ENCODE measurements around the gene AKT1S1. TPM values are rescaled to one million over a fixed set of nuclear protein-coding genes. Genes with fewer than 3 reads are reported as not detected.

Gene AKT1S1
- polyA plus RNA-seq, 1 experiment, result 42.0 TPM

GRCh38 chr19:49838885-49839588, 38.1 kb downstream of the AKT1S1 start:
- Histone ChIP-seq H3K36me3 (ENCODE audit: control insufficient read depth, insufficient read depth, low read length) (peaks cover 30% of the 10 kb centered on the region), H3K4me3 (ENCODE audit: low read depth, low read length) (no peak overlapping the region), H3K27me3 (ENCODE audit: control insufficient read depth, insufficient read depth, low read length) (no peaks in the 10 kb centered on the region)
- ChIA-PET CTCF (no interaction called here), POLR2A (no interaction called here)
- no peak for TF ChIP-seq CTCF (IDR thresholded peaks at IDR 0.05; ENCODE audit: insufficient read depth, low read depth, low read length)
- no peak for DNase-seq (ENCODE audit: low read depth)

GRCh38 chr19:49837425-49837824, 39.7 kb downstream of the AKT1S1 start:
- TF ChIP-seq CTCF (IDR thresholded peaks at IDR 0.05; ENCODE audit: insufficient read depth, low read depth, low read length), result no peak
- Histone ChIP-seq H3K4me3 (ENCODE audit: low read depth, low read length) (no peak overlapping the region), H3K27me3 (ENCODE audit: control insufficient read depth, insufficient read depth, low read length) (no peaks in the 10 kb centered on the region), H3K36me3 (ENCODE audit: control insufficient read depth, insufficient read depth, low read length) (peaks cover 34% of the 10 kb centered on the region)
- ChIA-PET POLR2A (no interaction called here), CTCF (no interaction called here)
- DNase-seq (ENCODE audit: low read depth), result no peak

- TF ChIP-seq CTCF (IDR thresholded peaks at IDR 0.05; ENCODE audit: insufficient read depth, low read depth, low read length), result no peak
- Histone ChIP-seq H3K4me3 (ENCODE audit: low read depth, low read length) (no peak overlapping the region), H3K27me3 (ENCODE audit: control insufficient read depth, insufficient read depth, low read length) (no peaks in the 10 kb centered on the region), H3K36me3 (ENCODE audit: control insufficient read depth, insufficient read depth, low read length) (peaks cover 39% of the 10 kb centered on the region)
- ChIA-PET CTCF (no interaction called here), POLR2A (no interaction called here)
- DNase-seq (ENCODE audit: low read depth), result no peak
Measured at GRCh38 chr19:49837009-49837310, 40.2 kb downstream of the AKT1S1 start.

GRCh38 chr19:49836176-49837008, 40.8 kb downstream of the AKT1S1 start:
- ChIA-PET CTCF (no interaction called here), POLR2A (no interaction called here)
- H3K27me3 ChIP-seq (ENCODE audit: control insufficient read depth, insufficient read depth, low read length), result no peaks in the 10 kb centered on the region
- no peak overlapping the region for H3K4me3 ChIP-seq (ENCODE audit: low read depth, low read length)
- H3K36me3 ChIP-seq (ENCODE audit: control insufficient read depth, insufficient read depth, low read length), result peaks cover 43% of the 10 kb centered on the region
- no peak for DNase-seq (ENCODE audit: low read depth)
- no peak for TF ChIP-seq CTCF (IDR thresholded peaks at IDR 0.05; ENCODE audit: insufficient read depth, low read depth, low read length)

- ChIA-PET POLR2A (no interaction called here), CTCF (no interaction called here)
- no peak for TF ChIP-seq CTCF (IDR thresholded peaks at IDR 0.05; ENCODE audit: insufficient read depth, low read depth, low read length)
- Histone ChIP-seq H3K36me3 (ENCODE audit: control insufficient read depth, insufficient read depth, low read length) (peaks cover 46% of the 10 kb centered on the region), H3K27me3 (ENCODE audit: control insufficient read depth, insufficient read depth, low read length) (no peaks in the 10 kb centered on the region), H3K4me3 (ENCODE audit: low read depth, low read length) (no peak overlapping the region)
- no peak for DNase-seq (ENCODE audit: low read depth)
Measured at GRCh38 chr19:49835562-49835961, 41.6 kb downstream of the AKT1S1 start.
